Nasal cavity respiratory epithelium epithelial cell of viscerocranial mucosa (primary cell): ENCODE data around the gene BTBD10. TPM values are rescaled to one million over a fixed set of nuclear protein-coding genes. Genes with fewer than 3 reads are reported as not detected.

Experiments used
- total RNA-seq: library from RNA; depleted of rRNA; stranded (reverse); fragments of >200 nt; gene quantifications from 2 replicates; pipeline ENCODE4 v1.2.3, GENCODE V29; 2014

Gene BTBD10
- 117 and 127 TPM in 2 replicates for total RNA-seq

GRCh38 chr11:13462901-13463778 is at the start of gene BTBD10:
BTBD10 (minus strand) TSS chr11:13463222; CDS start chr11:13445124, 18,098 bp downstream.

GRCh38 chr11:13495929-13496328 is 32.9 kb upstream of the BTBD10 start, which contains the start of gene PTH:
PTH (minus strand) TSS chr11:13495997; CDS start chr11:13492855, 3,142 bp downstream.

Other genes starting within 250 kb of the BTBD10 start
- gene BMAL1, start 185.4 kb downstream of the BTBD10 start, total RNA-seq, result 24.9 and 50.2 TPM in 2 replicates
- not detected in 2 replicates for gene PTH, start 32.8 kb upstream of the BTBD10 start, total RNA-seq
- gene FAR1, start 205.4 kb upstream of the BTBD10 start, total RNA-seq, result 80.0 and 170 TPM in 2 replicates